Subcutaneous adipose tissue (tissue), 4 donors: Measurements from ENCODE around the gene NOD2. TPM values are rescaled to one million over a fixed set of nuclear protein-coding genes. Genes with fewer than 3 reads are reported as not detected.

ENCODE experiments used
- CTCF ChIP-seq: fragments of 450-650 bp; IDR thresholded peaks from one replicate; pipeline ENCODE4 v1.5.1; 2016; ENCODE audit warnings: low read depth, mild to moderate bottlenecking, control low read depth, antibody characterized with exemption, moderate library complexity
- total RNA-seq, 4 donors: library from RNA; depleted of rRNA; stranded (reverse); fragments of >200 nt; gene quantifications; one replicate each; pipeline ENCODE4 v1.1.0, GENCODE V29; 2016

Gene NOD2
- total RNA-seq, 4 donors from 2014 or later, result 0.94 to 10.2 (median 3.1) TPM

- no peak for TF ChIP-seq CTCF
Measured at GRCh38 chr16:50696126-50696525, 2.7 kb downstream of the NOD2 start.

DNA sequence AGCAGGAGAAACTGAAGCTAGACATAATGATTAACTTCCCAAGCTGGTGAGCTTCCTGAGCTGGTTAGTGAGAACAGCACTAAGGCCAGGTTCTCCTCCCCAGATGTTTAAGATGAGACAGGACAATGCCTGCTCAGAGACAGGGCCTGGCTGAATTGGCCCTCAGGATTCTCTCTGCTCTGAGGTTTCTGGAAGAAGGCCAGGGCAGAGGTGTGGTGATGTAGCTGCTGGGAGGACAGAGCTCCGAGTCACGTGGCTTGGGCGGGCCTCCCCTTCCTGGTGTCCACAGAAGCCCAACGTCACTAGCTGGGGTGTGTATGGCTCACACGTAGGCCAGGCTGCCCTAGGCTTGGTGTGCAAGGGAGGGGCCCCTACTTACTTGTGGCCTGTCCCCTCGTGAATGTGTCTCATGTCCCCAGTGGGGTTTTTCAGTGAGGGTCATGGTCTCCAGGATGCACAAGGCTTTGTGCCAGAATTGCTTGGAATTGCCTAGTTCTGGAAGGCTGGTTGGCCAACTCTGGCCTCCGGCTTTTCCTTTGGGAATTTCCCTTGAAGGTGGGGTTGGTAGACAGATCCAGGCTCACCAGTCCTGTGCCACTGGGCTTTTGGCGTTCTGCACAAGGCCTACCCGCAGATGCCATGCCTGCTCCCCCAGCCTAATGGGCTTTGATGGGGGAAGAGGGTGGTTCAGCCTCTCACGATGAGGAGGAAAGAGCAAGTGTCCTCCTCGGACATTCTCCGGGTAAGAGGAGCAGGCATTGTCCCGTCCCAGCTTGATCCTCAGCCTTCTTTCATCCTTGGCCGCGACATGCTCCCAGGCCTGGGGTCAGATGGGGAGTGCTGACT lies 3.4 kb downstream of the NOD2 start:
- TF ChIP-seq CTCF, result no peak

DNA sequence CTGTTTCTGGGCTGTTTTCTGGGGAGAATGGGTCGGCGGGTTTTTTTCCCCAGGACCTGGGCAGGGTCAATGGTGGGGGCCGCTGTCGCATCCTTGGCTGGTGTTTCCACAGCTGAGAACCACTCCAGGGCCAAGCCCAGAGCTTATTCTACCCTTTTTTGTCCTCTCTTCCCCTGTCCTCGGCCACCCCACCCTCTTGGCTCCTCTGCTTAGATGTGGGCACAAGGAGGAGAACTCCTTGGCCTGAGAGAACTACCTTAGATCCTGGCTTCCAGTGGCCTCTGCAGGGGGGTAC lies 4.0 kb downstream of the NOD2 start:
- no peak for TF ChIP-seq CTCF

DNA sequence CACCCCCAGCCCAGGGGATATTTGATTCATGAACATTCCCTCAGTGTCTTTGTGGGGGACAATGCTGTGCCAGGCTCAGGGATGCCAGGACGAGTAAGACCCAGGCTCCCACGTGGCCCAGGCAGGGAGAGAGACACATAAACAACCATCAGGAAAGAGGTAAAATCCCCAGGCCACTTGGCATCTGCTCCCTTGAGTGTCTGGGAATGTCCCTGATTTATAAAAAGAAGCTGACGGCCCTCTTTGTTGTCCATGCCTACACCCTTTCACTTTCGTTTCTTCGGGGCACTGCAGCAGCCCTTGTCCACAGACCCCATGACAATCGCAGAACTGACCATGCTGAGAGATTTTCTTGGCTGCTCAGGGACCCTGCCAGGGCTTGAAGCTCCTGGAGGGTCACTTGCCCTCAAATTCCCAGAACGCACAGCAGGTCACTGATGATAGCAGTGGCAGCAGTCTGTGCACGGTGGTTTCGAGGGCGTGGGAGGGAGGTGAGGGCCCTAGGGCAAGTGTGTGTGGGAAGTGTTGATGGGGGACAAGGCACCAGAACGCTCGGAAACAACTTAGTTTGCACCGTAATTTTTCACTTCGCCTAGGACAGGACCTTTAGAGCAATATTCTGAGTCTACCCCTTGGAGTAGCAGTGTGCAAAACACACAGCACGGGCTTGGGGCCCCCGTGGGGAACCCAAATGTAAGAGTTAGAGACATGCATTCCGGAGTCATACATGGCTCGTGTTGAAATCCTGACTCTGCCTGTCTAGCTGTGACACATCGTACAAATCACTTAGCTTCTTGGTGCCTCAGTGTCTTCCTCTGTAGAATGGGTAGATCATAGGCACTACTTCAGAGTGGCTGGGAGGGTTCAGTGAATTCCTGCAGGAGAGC lies 4.7 kb downstream of the NOD2 start:
- TF ChIP-seq CTCF, result no peak

GRCh38 chr16:50699326-50700159 lies 6.1 kb downstream of the NOD2 start:
- no peak for TF ChIP-seq CTCF

- TF ChIP-seq CTCF, result no peak
Measured at GRCh38 chr16:50702725-50703124, 9.3 kb downstream of the NOD2 start.
